ENCODE measurements around the gene EIF3I. TPM values are rescaled to one million over a fixed set of nuclear protein-coding genes. Genes with fewer than 3 reads are reported as not detected.

The EIF3I gene
- total and polyA plus RNA-seq, 2 of the 13 experiments (the other 11 are each of a cell fraction or from before 2014, with no cell fraction given) = 210 to 223 TPM

- TF ChIP-seq ZBED4 (CRISPR knock-in tag; IDR thresholded peaks at IDR 0.05; ENCODE audit: borderline replicate concordance) (no peak), ZNF777 (CRISPR knock-in tag; IDR thresholded peaks at IDR 0.05) (peak; percentile 92), TAF1 (CRISPR knock-in tag; IDR thresholded peaks at IDR 0.05) (peak; percentile 56; the same call in 1 of the 2 replicates), RNF2 (conservative IDR thresholded peaks at IDR 0.05; ENCODE audit: low read depth) (no peak), ZNF275 (CRISPR knock-in tag; IDR thresholded peaks at IDR 0.05; ENCODE audit: borderline replicate concordance) (no peak), ZNF607 (CRISPR knock-in tag; IDR thresholded peaks at IDR 0.05; ENCODE audit: borderline replicate concordance) (peak; percentile 45; the same call in 1 of the 2 replicates), ZNF713 (CRISPR knock-in tag; IDR thresholded peaks at IDR 0.05) (no peak), DPF2 (CRISPR knock-in tag; IDR thresholded peaks at IDR 0.05; ENCODE audit: borderline replicate concordance, low read depth) (no peak), EZH2 (conservative IDR thresholded peaks at IDR 0.05; ENCODE audit: low read depth, low read length) (no peak), PRMT3 (CRISPR knock-in tag; IDR thresholded peaks at IDR 0.05; ENCODE audit: borderline replicate concordance, low read depth) (no peak), ZNF432 (CRISPR knock-in tag; IDR thresholded peaks at IDR 0.05; ENCODE audit: borderline replicate concordance) (no peak), RELA (CRISPR knock-in tag; IDR thresholded peaks at IDR 0.05) (no peak), MAZ (IDR thresholded peaks at IDR 0.05; ENCODE audit: borderline replicate concordance, low read depth, low read length) (peak; percentile 25; the same call in 1 of the 2 replicates), MAZ (CRISPR knock-in tag; IDR thresholded peaks at IDR 0.05; ENCODE audit: low read depth) (no peak), MIXL1 (CRISPR knock-in tag; IDR thresholded peaks at IDR 0.05) (no peak)
- TF ChIP-seq, protein P1, sequence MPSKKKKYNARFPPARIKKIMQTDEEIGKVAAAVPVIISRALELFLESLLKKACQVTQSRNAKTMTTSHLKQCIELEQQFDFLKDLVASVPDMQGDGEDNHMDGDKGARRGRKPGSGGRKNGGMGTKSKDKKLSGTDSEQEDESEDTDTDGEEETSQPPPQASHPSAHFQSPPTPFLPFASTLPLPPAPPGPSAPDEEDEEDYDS (CRISPR knock-in tag; IDR thresholded peaks at IDR 0.05) = peak; percentile 53; the same call in 1 of the 2 replicates
- TF ChIP-seq, protein P2, sequence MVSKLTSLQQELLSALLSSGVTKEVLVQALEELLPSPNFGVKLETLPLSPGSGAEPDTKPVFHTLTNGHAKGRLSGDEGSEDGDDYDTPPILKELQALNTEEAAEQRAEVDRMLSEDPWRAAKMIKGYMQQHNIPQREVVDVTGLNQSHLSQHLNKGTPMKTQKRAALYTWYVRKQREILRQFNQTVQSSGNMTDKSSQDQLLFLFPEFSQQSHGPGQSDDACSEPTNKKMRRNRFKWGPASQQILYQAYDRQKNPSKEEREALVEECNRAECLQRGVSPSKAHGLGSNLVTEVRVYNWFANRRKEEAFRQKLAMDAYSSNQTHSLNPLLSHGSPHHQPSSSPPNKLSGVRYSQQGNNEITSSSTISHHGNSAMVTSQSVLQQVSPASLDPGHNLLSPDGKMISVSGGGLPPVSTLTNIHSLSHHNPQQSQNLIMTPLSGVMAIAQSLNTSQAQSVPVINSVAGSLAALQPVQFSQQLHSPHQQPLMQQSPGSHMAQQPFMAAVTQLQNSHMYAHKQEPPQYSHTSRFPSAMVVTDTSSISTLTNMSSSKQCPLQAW (CRISPR knock-in tag; IDR thresholded peaks at IDR 0.05) = peak; percentile 41
- TF ChIP-seq, protein P3, sequence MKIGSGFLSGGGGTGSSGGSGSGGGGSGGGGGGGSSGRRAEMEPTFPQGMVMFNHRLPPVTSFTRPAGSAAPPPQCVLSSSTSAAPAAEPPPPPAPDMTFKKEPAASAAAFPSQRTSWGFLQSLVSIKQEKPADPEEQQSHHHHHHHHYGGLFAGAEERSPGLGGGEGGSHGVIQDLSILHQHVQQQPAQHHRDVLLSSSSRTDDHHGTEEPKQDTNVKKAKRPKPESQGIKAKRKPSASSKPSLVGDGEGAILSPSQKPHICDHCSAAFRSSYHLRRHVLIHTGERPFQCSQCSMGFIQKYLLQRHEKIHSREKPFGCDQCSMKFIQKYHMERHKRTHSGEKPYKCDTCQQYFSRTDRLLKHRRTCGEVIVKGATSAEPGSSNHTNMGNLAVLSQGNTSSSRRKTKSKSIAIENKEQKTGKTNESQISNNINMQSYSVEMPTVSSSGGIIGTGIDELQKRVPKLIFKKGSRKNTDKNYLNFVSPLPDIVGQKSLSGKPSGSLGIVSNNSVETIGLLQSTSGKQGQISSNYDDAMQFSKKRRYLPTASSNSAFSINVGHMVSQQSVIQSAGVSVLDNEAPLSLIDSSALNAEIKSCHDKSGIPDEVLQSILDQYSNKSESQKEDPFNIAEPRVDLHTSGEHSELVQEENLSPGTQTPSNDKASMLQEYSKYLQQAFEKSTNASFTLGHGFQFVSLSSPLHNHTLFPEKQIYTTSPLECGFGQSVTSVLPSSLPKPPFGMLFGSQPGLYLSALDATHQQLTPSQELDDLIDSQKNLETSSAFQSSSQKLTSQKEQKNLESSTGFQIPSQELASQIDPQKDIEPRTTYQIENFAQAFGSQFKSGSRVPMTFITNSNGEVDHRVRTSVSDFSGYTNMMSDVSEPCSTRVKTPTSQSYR (CRISPR knock-in tag; IDR thresholded peaks at IDR 0.05; ENCODE audit: borderline replicate concordance) = 0 out of 2 replicates have a peak, but pooled peaks have one; percentile 11
Measured at GRCh38 chr1:32205401-32206370, 16.5 kb upstream of the EIF3I start, which contains the start of gene IQCC (continued).

Measured in HepG2 (cell line).